BLaER1 treated with 17β-estradiol and CSF1 and Interleukin-3, amounts not matched to agents 10 nM and 100 nM (cell line): ENCODE data around the gene TAF8.

Experiments
- H3K27ac ChIP-seq, 11 experiments: shearing (Covaris generic); formaldehyde crosslinking; 2 replicates each; pipeline ENCODE4 v1.8.1; 2022
- H3K27me3 ChIP-seq, 11 experiments: shearing (Covaris generic); formaldehyde crosslinking; 2 replicates each; pipeline ENCODE4 v1.8.1; 2022
- H3K36me3 ChIP-seq, 11 experiments: shearing (Covaris generic); formaldehyde crosslinking; 2 replicates each; pipeline ENCODE4 v1.8.1; 2022
- H3K4me1 ChIP-seq, 10 experiments: shearing (Covaris generic); formaldehyde crosslinking; 2 replicates each; pipeline ENCODE4 v1.8.1; 2022
- H3K4me2 ChIP-seq, 11 experiments: shearing (Covaris generic); formaldehyde crosslinking; 2 replicates each; pipeline ENCODE4 v1.8.1; 2022
- H3K4me3 ChIP-seq, 10 experiments: shearing (Covaris generic); formaldehyde crosslinking; 2 replicates each; pipeline ENCODE4 v1.8.1; 2022
- H3K9ac ChIP-seq, 11 experiments: shearing (Covaris generic); formaldehyde crosslinking; 2 replicates each; pipeline ENCODE4 v1.8.1; 2022
- H3K9me3 ChIP-seq, 11 experiments: shearing (Covaris generic); formaldehyde crosslinking; replicated peaks in 1 of 11; 2 replicates each; pipeline ENCODE4 v1.8.1; 2022
- H4K20me1 ChIP-seq, 11 experiments: shearing (Covaris generic); formaldehyde crosslinking; 2 replicates each; pipeline ENCODE4 v1.8.1; 2022
- Cebpa-rat ChIP-seq, 11 experiments: shearing (Covaris generic); IDR thresholded peaks; 2 replicates each; pipeline ENCODE4 v1.8.1; 2022

TAF8 gene

GRCh38 chr6:42053601-42054000, 3.3 kb downstream of the TAF8 start:
- Histone ChIP-seq H3K9me3 (no peaks in the 10 kb centered on the region), H3K27me3 (no peaks in the 10 kb centered on the region), H3K36me3 (peaks cover 66 to 71% (median 68%) of the 10 kb centered on the region in 11 experiments), H4K20me1 (peaks cover 0 to 3% (median 0%) of the 10 kb centered on the region in 11 experiments; a peak in 2 of 22 replicates), H3K27ac (no peak overlapping the region), H3K4me2 (no peak overlapping the region), H3K4me1 (peaks cover 26 to 42% (median 32%) of the 10 kb centered on the region in 10 experiments), H3K9ac (peak overlapping the region in 3 of 11 experiments; percentile 1 to 29 (median 10); a peak in 1 of 22 replicates), H3K4me3 (no peak overlapping the region)
- no peak for TF ChIP-seq Cebpa-rat (IDR thresholded peaks at IDR 0.05)

GRCh38 chr6:42059743-42060142, 9.4 kb downstream of the TAF8 start:
- Histone ChIP-seq H3K4me2 (no peak overlapping the region), H3K4me3 (no peak overlapping the region), H3K4me1 (no peaks in the 10 kb centered on the region), H3K27ac (no peak overlapping the region), H3K9ac (no peak overlapping the region), H3K27me3 (no peaks in the 10 kb centered on the region), H4K20me1 (no peaks in the 10 kb centered on the region; a peak in 1 of 22 replicates), H3K9me3 (no peaks in the 10 kb centered on the region), H3K36me3 (peaks cover 93 to 100% (median 100%) of the 10 kb centered on the region in 11 experiments)
- TF ChIP-seq Cebpa-rat (IDR thresholded peaks at IDR 0.05), result no peak

DNA sequence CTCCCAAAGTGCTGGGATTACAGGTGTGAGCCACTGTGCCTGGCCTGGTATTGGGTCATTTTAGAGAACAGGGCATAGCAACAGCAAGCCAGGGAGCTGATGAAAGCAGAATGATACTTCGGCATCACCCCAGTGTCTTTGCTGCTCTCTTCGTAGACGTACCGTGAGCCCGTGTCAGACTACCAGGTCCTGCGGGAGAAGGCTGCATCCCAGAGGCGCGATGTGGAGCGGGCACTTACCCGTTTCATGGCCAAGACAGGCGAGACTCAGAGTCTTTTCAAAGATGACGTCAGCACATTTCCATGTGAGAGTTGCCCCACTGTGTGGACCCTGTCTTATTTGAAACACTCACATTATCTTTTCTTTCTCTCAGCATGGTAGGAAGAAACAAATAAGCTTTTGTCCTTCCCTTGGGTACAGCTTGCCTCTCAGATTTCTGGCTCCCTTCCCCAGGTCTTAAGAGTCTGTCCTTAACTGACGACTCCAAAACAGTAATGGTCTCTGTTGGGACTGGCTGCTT, 15.9 kb downstream of the TAF8 start:
- Histone ChIP-seq H3K27me3 (no peaks in the 10 kb centered on the region), H4K20me1 (0 out of 22 replicates have a peak, but pooled peaks cover 0 to 3% (median 0%) of the 10 kb centered on the region in 11 experiments), H3K27ac (no peak overlapping the region), H3K4me1 (no peaks in the 10 kb centered on the region), H3K36me3 (peaks cover 88 to 100% (median 98%) of the 10 kb centered on the region in 11 experiments), H3K4me3 (no peak overlapping the region), H3K4me2 (no peak overlapping the region), H3K9me3 (no peaks in the 10 kb centered on the region), H3K9ac (no peak overlapping the region)
- TF ChIP-seq Cebpa-rat (IDR thresholded peaks at IDR 0.05), result no peak

GRCh38 chr6:42068173-42068572, 17.8 kb downstream of the TAF8 start:
- H3K36me3 ChIP-seq, result peaks cover 90 to 100% (median 98%) of the 10 kb centered on the region in 11 experiments
- H3K4me1 ChIP-seq, result no peaks in the 10 kb centered on the region
- H3K9me3 ChIP-seq, result no peaks in the 10 kb centered on the region
- no peak overlapping the region for H3K27ac ChIP-seq
- no peak overlapping the region for H3K9ac ChIP-seq
- H3K4me2 ChIP-seq, result no peak overlapping the region
- H4K20me1 ChIP-seq, result peaks cover 0 to 3% (median 0%) of the 10 kb centered on the region in 11 experiments; a peak in 1 of 22 replicates
- no peak for TF ChIP-seq Cebpa-rat (IDR thresholded peaks at IDR 0.05)
- no peaks in the 10 kb centered on the region for H3K27me3 ChIP-seq
- no peak overlapping the region for H3K4me3 ChIP-seq

- TF ChIP-seq Cebpa-rat (IDR thresholded peaks at IDR 0.05), result no peak
- H3K4me2 ChIP-seq, result no peak overlapping the region
- H3K4me3 ChIP-seq, result no peak overlapping the region
- no peak overlapping the region for H3K9ac ChIP-seq
- no peak overlapping the region for H3K27ac ChIP-seq
- H3K9me3 ChIP-seq, result no peaks in the 10 kb centered on the region
- no peaks in the 10 kb centered on the region for H3K27me3 ChIP-seq
- H4K20me1 ChIP-seq, result peaks cover 0 to 7% (median 0%) of the 10 kb centered on the region in 11 experiments; a peak in 1 of 22 replicates
- no peaks in the 10 kb centered on the region for H3K4me1 ChIP-seq
- H3K36me3 ChIP-seq, result peaks cover 89 to 100% (median 98%) of the 10 kb centered on the region in 11 experiments
Observed at GRCh38 chr6:42068872-42069522, 18.7 kb downstream of the TAF8 start.

- Histone ChIP-seq H3K27ac (no peak overlapping the region), H3K4me1 (no peaks in the 10 kb centered on the region), H3K27me3 (no peaks in the 10 kb centered on the region), H3K4me3 (no peak overlapping the region), H3K9ac (0 out of 22 replicates have a peak overlapping the region, but pooled peaks of 1 of the 11 experiments have one; percentile 24), H3K4me2 (no peak overlapping the region), H4K20me1 (peaks cover 0 to 21% (median 3%) of the 10 kb centered on the region in 11 experiments; a peak in 5 of 22 replicates), H3K9me3 (no peaks in the 10 kb centered on the region), H3K36me3 (peaks cover 77 to 98% (median 95%) of the 10 kb centered on the region in 11 experiments)
- TF ChIP-seq Cebpa-rat (IDR thresholded peaks at IDR 0.05), result no peak
Observed at GRCh38 chr6:42071881-42072583, 21.7 kb downstream of the TAF8 start.

GRCh38 chr6:42073287-42073686, 23.0 kb downstream of the TAF8 start:
- H3K4me1 ChIP-seq, result no peaks in the 10 kb centered on the region
- no peaks in the 10 kb centered on the region for H3K27me3 ChIP-seq
- peaks cover 0 to 21% (median 3%) of the 10 kb centered on the region in 11 experiments; a peak in 5 of 22 replicates for H4K20me1 ChIP-seq
- no peak overlapping the region for H3K4me3 ChIP-seq
- H3K9ac ChIP-seq, result no peak overlapping the region
- no peak for TF ChIP-seq Cebpa-rat (IDR thresholded peaks at IDR 0.05)
- no peaks in the 10 kb centered on the region for H3K9me3 ChIP-seq
- no peak overlapping the region for H3K27ac ChIP-seq
- H3K4me2 ChIP-seq, result no peak overlapping the region
- H3K36me3 ChIP-seq, result peaks cover 77 to 98% (median 95%) of the 10 kb centered on the region in 11 experiments

- H3K4me2 ChIP-seq, result no peak overlapping the region
- H3K4me3 ChIP-seq, result no peak overlapping the region
- H3K9me3 ChIP-seq, result no peaks in the 10 kb centered on the region
- H4K20me1 ChIP-seq, result peaks cover 0 to 21% (median 3%) of the 10 kb centered on the region in 11 experiments; a peak in 5 of 22 replicates
- no peak for TF ChIP-seq Cebpa-rat (IDR thresholded peaks at IDR 0.05)
- H3K27ac ChIP-seq, result no peak overlapping the region
- H3K4me1 ChIP-seq, result no peaks in the 10 kb centered on the region
- no peaks in the 10 kb centered on the region for H3K27me3 ChIP-seq
- H3K9ac ChIP-seq, result no peak overlapping the region; a peak in 2 of 22 replicates
- H3K36me3 ChIP-seq, result peaks cover 77 to 97% (median 94%) of the 10 kb centered on the region in 11 experiments
Observed at GRCh38 chr6:42075159-42075838, 25.0 kb downstream of the TAF8 start.

- Histone ChIP-seq H3K27me3 (no peaks in the 10 kb centered on the region), H3K4me1 (no peaks in the 10 kb centered on the region), H3K4me2 (no peak overlapping the region), H3K36me3 (peaks cover 65 to 94% (median 84%) of the 10 kb centered on the region in 11 experiments), H3K27ac (no peak overlapping the region), H4K20me1 (peaks cover 0 to 18% (median 3%) of the 10 kb centered on the region in 11 experiments; a peak in 4 of 22 replicates), H3K4me3 (no peak overlapping the region), H3K9ac (no peak overlapping the region), H3K9me3 (no peaks in the 10 kb centered on the region)
- TF ChIP-seq Cebpa-rat (IDR thresholded peaks at IDR 0.05), result no peak
Observed at GRCh38 chr6:42078386-42078785, 28.1 kb downstream of the TAF8 start.
